Astrocyte of the cerebellum (primary cell): ENCODE measurements around the gene UMAD1.

Experiments used
- DNase-seq: peaks from one replicate; pipeline ENCODE4 v3.0.0-alpha.2; 2011; ENCODE audit warnings: low read depth
- H3K4me3 ChIP-seq: 2 replicates; pipeline ENCODE4 v1.5.1; 2011; ENCODE audit warnings: mild to moderate bottlenecking, low read depth, low read length, moderate library complexity
- in situ Hi-C: cut with HindIII; loops from 2 replicates; pipeline ENCODE4 v1.10.0; 2017; ENCODE audit warnings: low sequenced_read_pairs
- TF ChIP-seq, protein P1 (sequence below): IDR thresholded peaks from 2 replicates; pipeline ENCODE4 v1.5.1; 2012; ENCODE audit warnings: low read length, low read depth, moderate library complexity, mild to moderate bottlenecking; ENCODE audit errors: missing control alignments

Gene UMAD1

GRCh38 chr7:7761340-7761973 lies 120.9 kb downstream of the UMAD1 start:
- in situ Hi-C loops, result no loop called here
- no peak overlapping the region for H3K4me3 ChIP-seq
- TF ChIP-seq, protein P1, sequence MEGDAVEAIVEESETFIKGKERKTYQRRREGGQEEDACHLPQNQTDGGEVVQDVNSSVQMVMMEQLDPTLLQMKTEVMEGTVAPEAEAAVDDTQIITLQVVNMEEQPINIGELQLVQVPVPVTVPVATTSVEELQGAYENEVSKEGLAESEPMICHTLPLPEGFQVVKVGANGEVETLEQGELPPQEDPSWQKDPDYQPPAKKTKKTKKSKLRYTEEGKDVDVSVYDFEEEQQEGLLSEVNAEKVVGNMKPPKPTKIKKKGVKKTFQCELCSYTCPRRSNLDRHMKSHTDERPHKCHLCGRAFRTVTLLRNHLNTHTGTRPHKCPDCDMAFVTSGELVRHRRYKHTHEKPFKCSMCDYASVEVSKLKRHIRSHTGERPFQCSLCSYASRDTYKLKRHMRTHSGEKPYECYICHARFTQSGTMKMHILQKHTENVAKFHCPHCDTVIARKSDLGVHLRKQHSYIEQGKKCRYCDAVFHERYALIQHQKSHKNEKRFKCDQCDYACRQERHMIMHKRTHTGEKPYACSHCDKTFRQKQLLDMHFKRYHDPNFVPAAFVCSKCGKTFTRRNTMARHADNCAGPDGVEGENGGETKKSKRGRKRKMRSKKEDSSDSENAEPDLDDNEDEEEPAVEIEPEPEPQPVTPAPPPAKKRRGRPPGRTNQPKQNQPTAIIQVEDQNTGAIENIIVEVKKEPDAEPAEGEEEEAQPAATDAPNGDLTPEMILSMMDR, result peak; percentile 28
- peak; percentile 29 for DNase-seq

GRCh38 chr7:7761974-7762779 lies 121.6 kb downstream of the UMAD1 start:
- in situ Hi-C loops, result no loop called here
- TF ChIP-seq, protein P1, result no peak
- peak overlapping the region; percentile 18 for H3K4me3 ChIP-seq
- no peak for DNase-seq

- in situ Hi-C loops, result no loop called here
- TF ChIP-seq, protein P1, result no peak
- no peak for DNase-seq
- no peak overlapping the region for H3K4me3 ChIP-seq
Measured at GRCh38 chr7:7764520-7765396, 124.2 kb downstream of the UMAD1 start.

DNA sequence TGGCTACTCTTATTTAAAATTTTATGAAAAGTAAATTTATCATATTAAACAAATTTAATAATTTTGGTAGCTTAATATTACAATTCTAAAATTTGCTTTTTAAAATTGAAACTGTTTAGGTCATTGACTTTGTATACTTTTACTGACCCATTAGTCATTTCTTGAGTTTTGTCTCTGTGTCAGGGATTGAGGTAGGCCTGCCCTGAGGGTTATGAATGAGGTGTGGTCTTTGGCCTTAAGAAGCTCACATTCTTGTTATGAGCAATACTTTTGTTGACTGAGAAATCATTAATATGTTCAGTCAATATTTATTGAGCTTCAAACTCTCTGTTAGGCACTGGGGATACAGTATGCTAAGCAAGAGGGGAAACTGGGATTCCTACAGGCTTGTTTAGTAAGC lies 124.9 kb downstream of the UMAD1 start:
- in situ Hi-C loops, result no loop called here
- TF ChIP-seq, protein P1, result no peak
- no peak overlapping the region for H3K4me3 ChIP-seq
- DNase-seq, result no peak

DNA sequence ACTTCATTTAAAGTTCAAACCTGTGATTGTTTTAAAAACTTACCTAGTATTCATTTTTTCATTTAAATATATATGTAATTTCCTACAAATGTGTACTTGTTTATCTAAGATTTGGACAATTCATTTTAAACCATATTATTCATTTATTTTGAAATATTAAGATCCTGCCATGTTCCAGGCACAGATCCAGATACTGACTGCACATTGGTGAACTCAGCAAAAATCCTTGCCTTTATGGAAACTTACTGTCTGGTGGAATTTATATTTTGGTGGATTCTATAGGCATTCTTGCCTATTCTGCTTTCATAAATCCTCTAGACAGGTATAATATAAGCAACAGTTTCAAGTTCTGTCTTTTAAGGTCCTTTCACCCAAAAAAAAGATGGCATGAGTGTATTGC lies 126.1 kb downstream of the UMAD1 start:
- in situ Hi-C loops, result no loop called here
- DNase-seq, result no peak
- TF ChIP-seq, protein P1, result no peak
- no peak overlapping the region for H3K4me3 ChIP-seq

GRCh38 chr7:7768977-7769709 lies 128.6 kb downstream of the UMAD1 start:
- DNase-seq, result no peak
- TF ChIP-seq, protein P1, result no peak
- in situ Hi-C loops, result no loop called here
- H3K4me3 ChIP-seq, result no peak overlapping the region
